Fibroblast of lung (primary cell): ENCODE measurements around the gene RSPO1. TPM values are rescaled to one million over a fixed set of nuclear protein-coding genes. Genes with fewer than 3 reads are reported as not detected.

Experiments
- DNase-seq, 2 donors: peaks; one replicate each; pipeline versions ENCODE4 v3.0.0 to v3.0.0-alpha.2; 2010; ENCODE audit warnings: low read depth in 2 of 2
- H2AFZ ChIP-seq: 2 replicates; pipeline ENCODE4 v1.5.1; 2012; ENCODE audit warnings: low read length, control low read depth, inconsistent platforms
- H3K27ac ChIP-seq: 2 replicates; pipeline ENCODE4 v1.5.1; 2011; ENCODE audit warnings: low read length, control low read depth; ENCODE audit not compliant: insufficient read depth
- H3K27me3 ChIP-seq: 2 replicates; pipeline ENCODE4 v1.5.1; 2011; ENCODE audit warnings: mild to moderate bottlenecking, low read length; ENCODE audit not compliant: control insufficient read depth, insufficient read depth
- H3K36me3 ChIP-seq: 2 replicates; pipeline ENCODE4 v1.5.1; 2011; ENCODE audit warnings: low read length; ENCODE audit not compliant: control insufficient read depth, insufficient read depth
- H3K4me1 ChIP-seq: 2 replicates; pipeline ENCODE4 v1.5.1; 2011; ENCODE audit warnings: low read length; ENCODE audit not compliant: control insufficient read depth, insufficient read depth; ENCODE audit errors: extremely low read depth
- H3K4me2 ChIP-seq: 2 replicates; pipeline ENCODE4 v1.5.1; 2011; ENCODE audit warnings: low read length, control low read depth; ENCODE audit not compliant: insufficient read depth; ENCODE audit errors: extremely low read depth
- H3K4me3 ChIP-seq, 4 experiments: fragments of 200-600 bp in 1 of 4; sonication (generic) in 1 of 4; replicated peaks in 1 of 4; 2 replicates each; pipeline ENCODE4 v1.5.1; 2011 to 2016; ENCODE audit warnings: low read length in 4 of 4, low read depth in 3 of 4, mild to moderate bottlenecking in 3 of 4, control low read depth in 2 of 4, inconsistent platforms in 1 of 4, mixed read lengths in 1 of 4; ENCODE audit not compliant: insufficient read depth in 1 of 4; ENCODE audit errors: control extremely low read depth in 1 of 4
- H3K79me2 ChIP-seq: 2 replicates; pipeline ENCODE4 v1.5.1; 2012; ENCODE audit warnings: mild to moderate bottlenecking, low read length, inconsistent platforms; ENCODE audit not compliant: control insufficient read depth, insufficient read depth
- H3K9ac ChIP-seq: 2 replicates; pipeline ENCODE4 v1.5.1; 2011; ENCODE audit warnings: mild to moderate bottlenecking, low read length, control low read depth; ENCODE audit not compliant: insufficient read depth
- H3K9me3 ChIP-seq: 2 replicates; pipeline ENCODE4 v1.5.1; 2012; ENCODE audit warnings: low read depth, low read length; ENCODE audit not compliant: control insufficient read depth, insufficient read depth
- H4K20me1 ChIP-seq: 2 replicates; pipeline ENCODE4 v1.5.1; 2011; ENCODE audit warnings: low read length; ENCODE audit not compliant: control insufficient read depth, insufficient read depth; ENCODE audit errors: extremely low read depth
- EZH2 ChIP-seq: IDR thresholded peaks from 2 replicates; pipeline ENCODE4 v1.5.1; 2012; ENCODE audit warnings: low read length, control low read depth, mild to moderate bottlenecking; ENCODE audit errors: missing control alignments
- polyA plus RNA-seq, 2 donors: library from polyadenylated mRNA; depleted of rRNA in 1 of 2; stranded (reverse) in 1 of 2; unstranded in 1 of 2; fragments of >200 nt; gene quantifications; 2 replicates each; pipeline ENCODE4 v1.2.1, GENCODE V29; 2011 to 2012; ENCODE audit warnings: missing spikeins in 1 of 2
- total RNA-seq: library from RNA; depleted of rRNA; stranded (reverse); fragments of >200 nt; gene quantifications from 2 replicates; pipeline ENCODE4 v1.2.1, GENCODE V29; 2014
- TF ChIP-seq, protein P1 (sequence below), 2 donors: IDR thresholded peaks in 1 of 2; conservative IDR thresholded peaks in 1 of 2; 1 replicate in 1 of 2; 2 replicates in 1 of 2; pipeline ENCODE4 v1.5.1; 2011 to 2012; ENCODE audit warnings: low read length in 2 of 2, control low read depth in 1 of 2, inconsistent platforms in 1 of 2, low read depth in 1 of 2, mild to moderate bottlenecking in 1 of 2

The RSPO1 gene
- total and polyA plus RNA-seq, 2 donors (not counting 1 experiment from before 2014, with no cell fraction given) = 0.15 to 0.50 TPM

GRCh38 chr1:37634992-37635902, 555 bp upstream of the RSPO1 start:
- Histone ChIP-seq H2AFZ (no peak overlapping the region), H3K4me3 (peak overlapping the region in 1 of 4 experiments; percentile 47), H3K79me2 (no peaks in the 10 kb centered on the region), H3K36me3 (no peaks in the 10 kb centered on the region), H3K4me1 (no peaks in the 10 kb centered on the region), H3K9me3 (no peaks in the 10 kb centered on the region), H3K27me3 (peaks cover 56% of the 10 kb centered on the region), H3K4me2 (no peak overlapping the region), H3K27ac (no peak overlapping the region), H3K9ac (no peak overlapping the region), H4K20me1 (no peaks in the 10 kb centered on the region)
- TF ChIP-seq, protein P1, sequence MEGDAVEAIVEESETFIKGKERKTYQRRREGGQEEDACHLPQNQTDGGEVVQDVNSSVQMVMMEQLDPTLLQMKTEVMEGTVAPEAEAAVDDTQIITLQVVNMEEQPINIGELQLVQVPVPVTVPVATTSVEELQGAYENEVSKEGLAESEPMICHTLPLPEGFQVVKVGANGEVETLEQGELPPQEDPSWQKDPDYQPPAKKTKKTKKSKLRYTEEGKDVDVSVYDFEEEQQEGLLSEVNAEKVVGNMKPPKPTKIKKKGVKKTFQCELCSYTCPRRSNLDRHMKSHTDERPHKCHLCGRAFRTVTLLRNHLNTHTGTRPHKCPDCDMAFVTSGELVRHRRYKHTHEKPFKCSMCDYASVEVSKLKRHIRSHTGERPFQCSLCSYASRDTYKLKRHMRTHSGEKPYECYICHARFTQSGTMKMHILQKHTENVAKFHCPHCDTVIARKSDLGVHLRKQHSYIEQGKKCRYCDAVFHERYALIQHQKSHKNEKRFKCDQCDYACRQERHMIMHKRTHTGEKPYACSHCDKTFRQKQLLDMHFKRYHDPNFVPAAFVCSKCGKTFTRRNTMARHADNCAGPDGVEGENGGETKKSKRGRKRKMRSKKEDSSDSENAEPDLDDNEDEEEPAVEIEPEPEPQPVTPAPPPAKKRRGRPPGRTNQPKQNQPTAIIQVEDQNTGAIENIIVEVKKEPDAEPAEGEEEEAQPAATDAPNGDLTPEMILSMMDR (conservative IDR thresholded peaks at IDR 0.05 in 1 of 2, IDR thresholded peaks at IDR 0.05 in 1 of 2; ENCODE audit: low read depth in 1 of 2, low read length in 2 of 2) = no peak
- no peak for TF ChIP-seq EZH2
- no peak for DNase-seq

DNA sequence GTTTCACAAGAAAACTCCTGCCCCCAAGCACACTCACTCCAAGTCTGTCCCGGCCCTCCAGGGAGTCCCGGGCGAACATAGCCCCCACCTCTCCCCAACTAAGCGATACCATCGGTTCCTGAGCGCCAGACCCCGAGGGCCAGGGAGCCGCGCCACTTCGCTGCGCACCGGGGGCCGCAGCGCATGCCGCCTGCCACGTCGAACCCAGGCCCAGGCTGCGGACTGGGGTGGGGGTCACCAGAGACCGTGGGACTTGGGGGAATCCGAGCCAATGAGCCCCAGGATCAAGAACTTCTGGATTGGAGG, 801 bp downstream of the RSPO1 start:
- H3K4me1 ChIP-seq = no peaks in the 10 kb centered on the region
- TF ChIP-seq, protein P1 (conservative IDR thresholded peaks at IDR 0.05 in 1 of 2, IDR thresholded peaks at IDR 0.05 in 1 of 2; ENCODE audit: low read depth in 1 of 2, low read length in 2 of 2) = no peak
- TF ChIP-seq EZH2 = no peak
- no peak overlapping the region for H3K27ac ChIP-seq
- no peaks in the 10 kb centered on the region for H4K20me1 ChIP-seq
- no peak overlapping the region for H3K9ac ChIP-seq
- no peak overlapping the region for H2AFZ ChIP-seq
- no peaks in the 10 kb centered on the region for H3K79me2 ChIP-seq
- DNase-seq = no peak
- H3K36me3 ChIP-seq = no peaks in the 10 kb centered on the region
- no peaks in the 10 kb centered on the region for H3K9me3 ChIP-seq
- peak overlapping the region in 1 of 4 experiments; percentile 47 for H3K4me3 ChIP-seq
- peaks cover 63% of the 10 kb centered on the region for H3K27me3 ChIP-seq
- H3K4me2 ChIP-seq = no peak overlapping the region

DNA sequence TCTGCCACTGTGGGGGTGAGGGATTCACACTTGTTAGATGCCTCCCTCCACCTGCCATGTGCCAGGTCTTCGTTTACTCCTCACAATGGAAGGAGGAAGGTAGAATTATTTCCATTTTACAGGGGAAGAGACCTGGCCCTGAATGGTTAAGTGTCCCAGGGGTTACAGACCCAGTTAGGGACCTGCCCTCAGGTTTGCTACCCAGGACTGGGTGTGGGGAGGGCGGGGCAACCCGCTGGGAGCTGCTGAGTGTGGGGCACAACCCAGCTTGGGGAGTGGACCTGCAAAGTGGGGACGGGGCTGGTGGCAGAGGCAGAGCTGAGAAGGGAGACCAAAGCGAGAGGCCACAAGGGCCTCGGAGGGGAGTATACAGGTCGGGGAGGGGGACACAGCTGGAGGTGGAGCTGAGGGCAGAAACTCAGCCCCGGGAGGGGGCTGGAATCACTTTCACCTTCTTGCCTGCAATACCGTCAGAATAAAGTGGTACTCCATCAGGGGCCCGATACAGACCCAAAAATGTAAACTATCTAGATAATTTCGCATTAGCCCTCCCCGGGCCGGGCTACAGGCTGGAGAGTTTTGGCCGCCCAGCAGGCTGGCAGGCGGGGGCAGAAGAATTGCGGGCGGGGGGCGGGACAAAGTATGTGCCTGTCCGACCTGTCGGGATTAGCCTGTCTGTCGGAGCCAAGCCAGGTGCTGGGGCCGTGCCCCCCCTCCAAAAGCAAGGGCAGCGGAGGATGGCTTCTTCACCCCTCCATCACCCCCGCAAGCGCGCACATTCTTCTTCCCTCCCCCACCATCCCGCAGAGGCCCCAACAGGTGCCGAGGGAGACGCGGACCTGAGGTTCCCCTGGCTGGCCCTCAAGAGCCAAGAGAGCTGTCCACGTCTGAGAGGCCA, 1.4 kb downstream of the RSPO1 start:
- no peak overlapping the region for H3K4me2 ChIP-seq
- H3K4me1 ChIP-seq = no peaks in the 10 kb centered on the region
- H3K4me3 ChIP-seq = peak overlapping the region in 1 of 4 experiments; percentile 47
- H3K27ac ChIP-seq = no peak overlapping the region
- TF ChIP-seq, protein P1 (conservative IDR thresholded peaks at IDR 0.05 in 1 of 2, IDR thresholded peaks at IDR 0.05 in 1 of 2; ENCODE audit: low read depth in 1 of 2, low read length in 2 of 2) = no peak
- peak; percentile 62 for TF ChIP-seq EZH2
- H2AFZ ChIP-seq = no peak overlapping the region
- no peaks in the 10 kb centered on the region for H4K20me1 ChIP-seq
- no peaks in the 10 kb centered on the region for H3K36me3 ChIP-seq
- no peak for DNase-seq
- H3K9me3 ChIP-seq = no peaks in the 10 kb centered on the region
- no peaks in the 10 kb centered on the region for H3K79me2 ChIP-seq
- H3K9ac ChIP-seq = no peak overlapping the region
- peaks cover 60% of the 10 kb centered on the region for H3K27me3 ChIP-seq
